Non-pigmented ciliary epithelial cell (primary cell): Measurements from ENCODE around the gene C16orf78.

Experiments
- DNase-seq: peaks from one replicate; pipeline ENCODE4 v3.0.0-alpha.2; 2010; ENCODE audit warnings: low read depth

The C16orf78 gene

DNA sequence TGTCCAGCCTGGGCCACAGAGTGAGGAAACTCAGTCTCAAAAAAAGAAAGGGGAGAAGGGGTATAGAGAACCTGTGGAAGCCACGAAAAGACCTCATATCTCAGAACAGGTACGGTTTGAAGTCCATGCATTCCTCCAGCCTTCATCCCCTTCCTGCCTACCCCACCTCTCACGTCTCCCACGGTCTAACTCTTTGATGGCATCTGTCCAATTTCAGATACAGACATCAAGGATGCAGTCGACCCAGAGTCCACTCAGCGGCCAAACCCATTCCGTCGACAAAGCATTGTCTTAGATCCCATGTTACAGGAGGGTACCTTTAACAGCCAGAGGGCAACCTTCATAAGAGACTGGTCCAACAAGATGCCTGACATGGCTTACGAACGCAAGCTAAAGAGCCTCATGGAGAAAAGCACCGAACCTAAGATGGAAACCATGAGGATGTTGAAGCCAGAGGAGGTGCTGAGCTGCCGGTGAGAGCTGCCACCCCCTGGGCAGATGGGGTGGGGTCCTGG lies 22.7 kb downstream of the C16orf78 start:
- DNase-seq, result no peak

DNA sequence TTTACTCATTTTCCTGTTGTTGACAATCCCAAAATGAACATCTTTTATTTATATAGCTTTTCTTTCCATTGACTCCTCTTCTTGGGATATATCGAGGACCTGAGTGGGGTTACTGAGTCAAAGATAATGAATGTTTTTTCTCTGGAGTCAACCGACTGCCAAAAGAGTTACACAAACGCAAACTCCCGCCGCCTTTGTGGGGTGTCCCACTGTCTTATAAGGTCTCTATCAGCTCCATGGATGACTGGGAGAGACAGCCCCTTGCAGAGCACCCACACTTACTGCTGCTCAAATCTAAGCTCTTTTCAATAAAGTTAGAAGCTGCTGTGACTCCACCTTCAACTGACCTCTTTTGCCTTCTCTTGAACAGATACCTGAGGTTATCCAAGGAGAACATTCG lies 25.2 kb downstream of the C16orf78 start:
- no peak for DNase-seq

DNA sequence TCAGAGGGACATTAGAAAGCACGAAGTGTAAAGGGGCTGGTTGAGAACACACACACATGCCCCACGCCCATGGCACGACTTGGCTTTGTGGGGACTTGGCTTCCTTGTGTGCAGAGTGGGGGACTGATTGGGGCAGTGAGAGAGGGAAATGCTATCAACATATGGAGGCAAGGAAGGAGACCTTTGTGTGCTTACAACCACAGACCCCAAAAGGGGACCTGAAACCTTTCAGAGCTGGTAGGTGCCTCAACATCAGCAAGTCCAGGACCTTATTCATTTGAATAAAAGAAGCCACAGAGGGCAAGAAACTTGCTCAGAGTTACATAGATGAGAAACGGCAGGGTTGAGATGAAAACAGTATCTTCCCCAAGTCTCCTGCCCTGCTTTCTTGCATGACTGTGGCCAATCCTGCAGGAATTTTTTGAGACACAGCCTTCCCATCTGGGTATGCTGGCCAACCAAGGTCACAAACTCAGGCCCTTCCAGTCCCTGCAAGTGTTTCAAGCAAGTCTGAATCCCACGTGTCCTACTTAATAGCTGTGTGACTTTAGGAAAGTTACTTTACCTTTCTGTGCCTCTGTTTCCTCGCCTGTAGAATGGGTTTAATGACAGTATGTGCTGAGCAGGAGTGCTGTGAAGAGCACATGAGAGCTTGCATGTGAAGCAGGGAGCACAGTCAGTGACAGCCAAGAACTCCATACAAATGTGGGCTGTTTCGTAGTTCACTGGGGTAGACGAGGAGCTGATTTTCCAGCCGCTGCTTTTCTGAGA lies 26.2 kb downstream of the C16orf78 start:
- DNase-seq, result no peak

DNA sequence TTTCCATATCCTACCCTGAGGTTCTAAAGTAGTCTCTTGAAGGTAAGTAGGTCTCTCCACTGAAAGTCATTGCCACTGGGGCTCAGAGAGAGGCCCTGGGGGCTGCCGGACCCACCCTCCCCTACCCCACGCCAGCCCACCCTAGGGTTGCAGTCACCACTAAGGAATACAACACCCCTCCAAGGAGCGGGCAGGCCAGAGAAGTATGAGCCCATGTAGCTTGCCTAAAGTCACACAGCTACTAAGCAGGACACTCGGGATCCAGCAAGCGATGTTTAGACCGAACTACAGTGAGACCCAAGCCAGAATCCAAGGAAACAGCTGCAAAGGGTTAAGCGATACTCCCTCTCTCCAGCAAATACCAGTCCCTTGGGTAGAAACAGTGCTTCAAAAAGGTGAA lies 27.0 kb downstream of the C16orf78 start:
- DNase-seq, result no peak

DNA sequence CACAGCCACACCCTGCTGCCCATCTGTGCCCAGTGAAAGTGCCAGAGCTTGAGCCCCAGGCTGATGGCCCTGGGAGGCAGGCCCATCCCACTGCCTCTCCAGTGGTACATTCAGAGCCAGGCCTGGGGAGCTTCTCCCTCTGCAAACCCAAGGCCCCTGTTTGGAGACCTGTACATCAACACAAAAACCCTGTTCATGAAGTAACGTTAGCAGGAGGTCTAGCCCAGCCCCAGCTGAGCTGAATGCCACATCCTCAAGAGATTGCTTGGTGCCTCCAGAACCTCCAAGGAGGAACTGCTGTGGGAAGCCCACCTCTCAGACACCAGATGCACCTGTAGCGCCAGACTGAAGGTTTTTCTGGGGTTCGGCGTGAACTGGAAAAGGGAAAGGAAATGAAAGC lies 31.5 kb downstream of the C16orf78 start:
- no peak for DNase-seq

DNA sequence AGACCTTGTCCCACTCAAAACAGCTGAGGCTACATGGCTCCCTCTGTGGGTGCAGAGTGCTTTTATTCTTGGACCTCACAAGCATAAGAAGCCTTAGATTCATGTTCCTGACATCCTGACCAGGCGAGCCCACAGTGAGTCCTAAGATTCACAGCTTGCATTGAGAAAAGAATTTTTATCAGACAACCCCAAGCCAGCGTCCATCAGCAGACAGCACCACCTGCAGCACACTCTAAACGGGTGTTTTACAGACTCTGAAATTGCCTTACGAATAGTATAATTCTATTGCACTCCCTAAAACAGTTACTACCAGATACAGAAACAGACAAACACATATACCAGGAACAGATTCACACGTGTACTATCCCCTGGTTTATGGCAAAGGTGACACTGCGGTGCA lies 31.9 kb downstream of the C16orf78 start:
- DNase-seq, result no peak

DNA sequence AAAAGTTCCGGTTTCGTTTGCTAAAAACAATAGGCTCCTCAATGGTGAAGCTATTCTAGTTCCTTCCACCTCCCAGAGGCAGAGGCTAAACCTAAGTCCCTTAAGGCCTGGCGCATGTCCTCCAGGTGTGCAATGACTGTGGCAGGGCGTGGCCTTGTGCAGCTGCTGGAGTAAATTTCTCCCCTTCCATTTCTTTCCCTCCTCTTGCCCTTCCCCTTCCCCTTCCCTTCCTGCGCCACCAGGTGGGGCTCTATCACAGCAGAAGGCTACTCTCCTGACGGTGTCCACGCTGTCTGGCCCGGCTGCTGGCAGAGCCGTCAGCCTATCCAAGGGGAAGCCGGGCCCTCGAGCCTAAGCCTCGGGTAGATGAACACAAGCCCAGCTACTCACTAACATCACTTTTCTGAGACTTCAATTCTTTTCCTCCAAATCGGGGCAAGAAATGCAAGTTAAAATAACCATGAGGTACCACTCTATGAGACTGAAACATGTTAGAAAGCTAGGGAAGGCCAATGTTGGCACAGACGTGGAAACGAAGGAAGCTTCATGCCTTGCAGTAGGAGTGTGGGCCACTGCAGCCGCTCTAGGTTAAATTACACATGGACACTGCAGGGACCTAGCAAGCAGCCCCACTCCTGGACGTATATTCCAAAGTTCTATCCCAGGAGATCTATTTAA lies 34.4 kb downstream of the C16orf78 start:
- peak; percentile 20 for DNase-seq

DNA sequence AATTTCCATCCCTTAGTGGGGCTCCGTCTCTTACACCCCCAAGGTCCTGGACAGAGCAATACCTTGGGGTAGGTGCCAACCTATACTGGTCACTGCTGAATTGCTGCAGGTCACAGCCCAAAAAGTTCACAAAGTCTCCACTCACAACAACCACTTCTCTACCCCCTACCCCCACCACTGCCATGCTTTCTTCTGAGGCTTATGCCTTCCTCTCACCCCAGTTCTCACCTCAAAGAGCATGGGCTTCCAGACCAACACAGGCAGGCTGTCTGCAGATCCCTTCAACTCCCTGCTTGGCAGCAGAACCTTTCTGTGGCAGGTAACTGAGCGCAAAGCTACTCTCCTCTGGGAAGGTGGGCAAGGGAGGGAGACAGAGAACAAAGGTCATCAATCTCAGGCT lies 35.5 kb downstream of the C16orf78 start:
- no peak for DNase-seq

DNA sequence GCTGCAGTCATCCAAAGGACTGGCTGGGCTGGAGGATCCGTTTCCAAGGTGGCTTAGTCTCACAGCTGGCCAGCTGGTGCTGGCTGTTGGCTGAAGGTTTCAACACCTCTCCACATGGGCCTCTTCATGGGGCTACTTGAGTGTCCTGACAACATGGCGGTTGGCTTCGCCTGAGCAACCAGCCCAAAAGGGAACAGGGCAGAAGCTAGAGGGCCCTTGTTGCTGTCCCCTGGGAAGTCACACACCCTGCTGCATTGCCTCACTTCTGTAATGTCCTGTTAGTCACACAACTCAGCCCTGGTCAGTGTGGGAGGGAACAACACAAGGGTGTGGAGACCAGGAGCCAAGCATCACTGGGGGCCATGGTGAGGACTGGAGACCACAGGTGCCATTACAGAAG lies 36.6 kb downstream of the C16orf78 start:
- no peak for DNase-seq

DNA sequence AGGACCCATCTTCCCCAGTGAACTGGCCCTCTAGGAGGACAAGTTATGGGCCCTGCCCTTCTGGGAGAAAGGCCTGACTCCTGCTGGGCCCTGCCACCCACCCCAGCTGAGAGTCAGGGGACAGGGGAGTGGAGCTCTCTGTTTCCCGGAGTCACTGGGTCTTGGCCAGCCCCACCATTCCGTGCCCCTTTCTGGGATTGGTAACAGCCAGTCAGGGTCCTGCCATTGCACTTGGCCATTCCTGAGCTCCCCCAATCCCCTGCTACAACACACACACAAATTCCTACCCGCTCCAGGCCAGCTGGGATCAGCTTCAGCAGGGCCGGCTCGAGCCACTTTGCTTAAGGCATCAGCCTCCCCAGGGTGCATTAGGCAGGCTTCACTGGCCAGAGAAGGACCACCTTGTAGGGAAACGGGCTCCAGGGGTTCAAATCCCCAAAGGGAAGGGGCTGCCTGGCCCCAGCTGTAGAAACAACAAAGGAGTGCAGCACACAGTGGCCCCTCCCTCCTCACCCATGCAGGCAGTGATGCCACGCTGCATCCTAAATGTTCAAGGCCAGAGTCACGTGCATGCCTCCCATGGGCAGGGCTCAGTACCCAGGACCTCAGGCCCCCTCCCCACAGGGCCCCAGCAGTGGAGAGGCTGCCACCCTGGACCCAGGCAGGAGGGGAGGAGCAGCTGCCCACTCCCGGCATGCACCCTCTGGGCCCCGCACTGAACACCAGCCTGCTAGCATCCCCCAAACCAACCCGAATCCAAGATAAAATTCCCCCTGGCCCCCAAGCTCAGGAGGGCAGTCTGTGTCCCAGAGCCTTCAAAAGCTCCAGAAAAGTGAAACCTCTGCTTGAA lies 37.7 kb downstream of the C16orf78 start:
- DNase-seq, result no peak

DNA sequence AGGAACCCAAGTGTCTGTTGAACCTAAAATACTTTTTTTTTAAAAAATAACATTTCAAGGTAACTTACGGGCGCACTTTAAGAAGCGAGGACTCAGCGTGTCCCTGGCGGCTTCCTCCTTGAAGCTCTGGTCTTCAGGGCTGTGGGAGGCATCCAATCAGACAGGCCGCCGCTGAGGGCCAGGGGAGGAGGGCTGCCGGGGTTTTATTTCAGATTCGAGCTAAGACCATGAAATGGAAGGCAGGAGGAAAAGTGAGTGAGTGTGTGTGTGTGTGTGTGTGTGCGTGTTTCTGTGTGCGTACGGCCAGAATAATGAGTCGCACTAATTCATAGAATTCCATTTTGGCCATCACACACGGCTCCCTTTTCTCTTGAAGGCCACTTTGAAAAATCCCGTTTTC lies 41.1 kb downstream of the C16orf78 start:
- DNase-seq, result no peak

DNA sequence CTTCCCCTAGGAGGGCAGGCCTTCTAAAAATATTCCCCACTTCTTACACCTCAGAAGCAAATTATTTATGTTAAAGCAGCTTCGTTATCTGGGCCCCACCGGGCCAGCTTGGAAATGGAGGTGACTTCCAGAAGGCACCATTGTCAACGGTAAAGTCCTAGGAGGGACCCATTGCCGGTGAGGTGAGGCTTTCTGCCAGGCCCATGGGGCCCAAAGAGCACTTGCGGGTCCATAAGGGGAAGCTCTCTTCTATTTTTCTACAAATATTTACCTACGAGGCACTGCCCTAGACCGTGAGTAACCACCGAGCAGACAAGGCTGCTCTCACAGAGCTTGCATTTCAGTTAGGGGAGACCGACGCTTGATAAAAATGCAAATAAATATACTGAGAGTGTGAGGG lies 41.5 kb downstream of the C16orf78 start:
- no peak for DNase-seq

DNA sequence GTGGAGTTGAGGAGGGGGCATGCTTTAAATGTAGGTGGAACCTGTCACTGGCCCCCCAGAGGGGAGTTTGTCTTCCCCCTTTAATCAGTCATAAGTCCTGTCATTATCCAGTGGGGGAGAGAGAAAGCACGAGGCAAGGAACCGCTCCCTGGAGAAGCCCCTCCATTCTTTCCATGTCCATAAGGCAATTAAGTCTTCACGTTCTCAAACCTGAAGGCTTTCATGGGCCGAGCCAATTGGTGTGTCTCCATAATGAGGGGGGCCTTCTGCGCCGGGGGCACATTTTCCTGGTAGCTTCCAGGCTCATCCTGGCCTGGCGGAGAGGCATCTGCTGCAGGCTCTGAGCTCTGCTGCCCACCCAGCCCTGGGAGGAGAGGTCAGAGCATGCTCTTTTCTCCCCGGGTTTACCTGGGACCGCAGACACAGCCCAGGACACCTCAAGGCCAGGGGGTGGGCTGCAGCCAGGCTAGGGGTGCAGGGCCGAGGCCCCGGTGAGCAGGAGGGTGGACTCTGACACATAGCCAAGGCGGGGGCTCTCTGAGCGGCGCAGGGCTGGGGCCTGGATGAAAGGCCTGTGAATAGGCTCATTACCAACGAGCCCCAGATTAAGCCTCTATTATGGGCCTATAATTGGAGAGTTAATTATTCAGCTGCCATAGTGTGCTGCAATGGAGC lies 42.5 kb downstream of the C16orf78 start:
- no peak for DNase-seq

DNA sequence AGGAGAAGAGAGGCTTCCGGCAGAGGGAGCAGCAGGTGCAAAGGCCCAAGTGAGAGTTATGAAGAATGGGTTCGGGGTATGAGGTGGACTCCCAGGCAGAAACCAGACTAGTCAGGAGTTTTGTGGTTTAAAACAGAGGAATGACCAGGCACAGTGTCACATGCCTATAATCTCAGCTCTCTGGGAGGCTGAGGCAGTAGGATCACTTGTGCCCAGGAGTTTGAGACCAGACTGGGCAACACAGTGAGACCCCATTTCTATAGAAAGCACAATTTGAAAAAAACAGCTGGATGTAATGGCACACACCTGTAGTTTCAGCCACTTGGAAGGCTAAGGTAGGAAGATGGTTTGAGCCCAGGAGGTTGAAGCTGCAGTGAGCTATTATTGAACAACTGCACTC lies 43.8 kb downstream of the C16orf78 start:
- DNase-seq, result no peak

DNA sequence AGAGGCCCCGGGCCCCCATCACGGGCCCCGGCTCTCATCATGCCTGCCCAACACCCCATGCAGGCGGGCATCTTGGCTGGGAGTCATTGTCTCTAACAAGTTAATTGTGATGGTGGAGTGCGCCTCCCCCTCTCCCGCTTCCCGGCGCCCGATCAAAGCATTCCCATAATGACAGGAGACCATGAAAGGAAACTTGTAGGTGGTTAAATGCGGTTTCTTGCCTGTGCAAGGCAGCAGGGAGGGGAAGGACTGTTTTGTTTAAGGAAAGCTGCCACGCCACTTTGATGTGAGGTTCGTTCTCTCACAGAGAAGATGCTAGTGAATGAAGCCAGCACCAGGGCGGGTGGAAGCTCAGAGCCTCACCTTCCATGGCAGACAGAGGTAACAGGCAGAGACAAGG lies 45.4 kb downstream of the C16orf78 start:
- DNase-seq, result no peak

DNA sequence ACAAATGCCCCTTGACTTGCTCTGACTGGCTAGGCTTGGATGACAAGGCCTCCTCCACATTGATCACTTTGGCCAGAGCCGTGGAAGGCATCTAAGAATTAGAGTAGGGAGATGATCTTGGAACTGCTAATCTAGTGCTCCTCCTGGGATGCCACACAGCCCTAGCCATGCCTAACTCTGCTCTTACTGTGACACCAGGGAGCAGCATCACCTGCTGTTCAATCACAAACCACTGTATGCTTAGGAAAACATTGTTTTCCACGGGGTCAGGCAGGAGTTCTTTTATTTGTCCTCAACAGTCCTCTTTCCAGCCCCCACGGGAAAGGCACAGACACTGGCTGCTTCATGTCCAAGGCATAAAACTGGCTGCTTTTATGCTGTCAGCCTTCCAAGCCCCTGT lies 46.3 kb downstream of the C16orf78 start:
- no peak for DNase-seq

DNA sequence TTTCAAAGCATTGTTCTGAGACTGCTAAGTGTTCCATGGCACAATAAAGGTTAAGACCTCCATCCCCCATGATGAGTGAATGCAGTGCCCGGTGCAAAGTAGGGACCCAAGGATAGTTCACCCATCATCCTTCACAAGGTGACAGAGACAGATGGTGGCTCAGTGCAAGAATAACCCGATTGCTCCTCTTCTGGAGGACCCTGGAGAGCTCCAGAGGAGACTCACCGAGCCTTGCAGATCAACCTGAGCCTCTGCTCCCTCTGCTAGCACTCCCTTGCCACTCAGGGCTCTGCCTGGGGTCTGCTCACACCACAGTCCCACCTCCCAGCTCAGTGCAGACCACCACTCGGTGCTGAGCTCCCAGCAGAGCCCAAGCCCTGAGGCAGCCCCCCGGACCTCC lies 49.3 kb downstream of the C16orf78 start:
- no peak for DNase-seq

DNA sequence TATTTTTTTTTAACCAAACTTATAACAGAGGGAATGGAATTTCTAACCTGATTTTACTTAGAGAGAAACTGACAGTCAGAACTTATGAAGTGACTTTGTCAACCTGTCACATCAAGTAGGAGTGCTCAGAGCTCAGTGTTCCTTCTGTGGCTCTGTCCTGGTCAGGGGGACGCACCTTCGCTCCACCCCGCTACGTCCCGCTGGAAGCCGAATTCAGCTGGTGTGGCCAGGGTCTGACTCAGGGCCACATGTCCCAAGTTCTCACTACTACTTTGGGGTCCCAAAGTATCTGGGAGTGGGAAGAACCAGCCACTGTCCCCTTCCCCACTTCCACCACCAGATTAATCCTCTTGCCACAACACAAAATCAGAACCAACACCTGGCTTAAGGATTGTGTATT lies 51.4 kb downstream of the C16orf78 start:
- no peak for DNase-seq

DNA sequence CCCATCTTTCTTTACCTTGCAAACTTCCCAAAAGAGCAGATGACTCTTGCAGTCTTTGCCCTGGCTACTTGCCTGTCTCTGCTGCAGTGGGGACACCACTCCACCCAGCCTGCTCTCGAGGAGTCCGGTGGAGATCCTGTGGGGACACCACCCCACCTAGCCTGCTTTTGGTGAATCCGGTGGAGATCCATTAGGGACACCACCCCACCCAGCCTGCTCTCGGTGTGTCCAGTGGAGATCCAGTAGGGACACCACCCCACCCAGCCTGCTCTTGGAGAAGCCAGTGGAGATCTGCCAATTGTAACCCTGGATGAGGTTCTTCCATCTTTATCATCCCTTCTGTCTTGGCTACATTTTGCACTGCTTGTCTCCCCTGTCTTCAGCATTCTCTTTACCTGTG lies 54.2 kb downstream of the C16orf78 start:
- no peak for DNase-seq

DNA sequence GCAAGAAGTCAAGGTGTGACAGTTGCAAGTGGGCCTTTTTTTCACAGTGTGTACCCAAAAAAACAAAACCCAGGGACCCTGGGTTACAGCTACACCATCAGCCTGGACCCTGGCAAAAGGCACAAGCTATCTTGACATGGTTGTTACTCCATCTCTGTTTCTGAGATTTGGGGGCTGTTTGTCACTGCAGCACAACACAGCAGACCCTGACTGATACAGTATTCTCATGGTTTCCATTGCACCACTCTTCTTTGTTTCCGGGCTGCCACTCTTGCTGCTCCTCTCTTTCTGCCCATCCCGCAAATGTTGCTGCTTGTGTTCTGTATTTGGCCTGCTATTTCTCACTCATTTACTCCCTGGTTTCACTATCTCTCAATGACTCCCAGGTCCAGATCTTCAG lies 55.2 kb downstream of the C16orf78 start:
- DNase-seq, result no peak

DNA sequence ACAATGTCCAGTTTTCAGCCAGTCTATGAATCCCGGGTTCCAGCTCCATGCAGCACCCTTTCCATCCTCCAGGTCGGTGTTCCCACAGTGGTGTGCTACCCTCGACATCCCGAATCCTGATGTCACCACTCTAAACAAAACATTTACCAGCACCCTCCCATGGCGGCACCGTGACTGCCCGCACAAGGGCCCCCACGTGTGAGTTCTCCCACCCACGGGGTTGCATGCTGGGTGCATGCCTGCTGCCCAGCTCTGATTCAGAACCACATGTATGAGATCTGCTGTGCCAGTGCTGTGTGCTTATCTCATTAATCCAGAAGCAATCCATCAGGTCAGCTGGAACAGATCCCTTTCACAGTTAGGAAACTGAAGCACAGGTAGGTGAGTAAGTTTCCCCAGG lies 57.4 kb downstream of the C16orf78 start:
- no peak for DNase-seq

DNA sequence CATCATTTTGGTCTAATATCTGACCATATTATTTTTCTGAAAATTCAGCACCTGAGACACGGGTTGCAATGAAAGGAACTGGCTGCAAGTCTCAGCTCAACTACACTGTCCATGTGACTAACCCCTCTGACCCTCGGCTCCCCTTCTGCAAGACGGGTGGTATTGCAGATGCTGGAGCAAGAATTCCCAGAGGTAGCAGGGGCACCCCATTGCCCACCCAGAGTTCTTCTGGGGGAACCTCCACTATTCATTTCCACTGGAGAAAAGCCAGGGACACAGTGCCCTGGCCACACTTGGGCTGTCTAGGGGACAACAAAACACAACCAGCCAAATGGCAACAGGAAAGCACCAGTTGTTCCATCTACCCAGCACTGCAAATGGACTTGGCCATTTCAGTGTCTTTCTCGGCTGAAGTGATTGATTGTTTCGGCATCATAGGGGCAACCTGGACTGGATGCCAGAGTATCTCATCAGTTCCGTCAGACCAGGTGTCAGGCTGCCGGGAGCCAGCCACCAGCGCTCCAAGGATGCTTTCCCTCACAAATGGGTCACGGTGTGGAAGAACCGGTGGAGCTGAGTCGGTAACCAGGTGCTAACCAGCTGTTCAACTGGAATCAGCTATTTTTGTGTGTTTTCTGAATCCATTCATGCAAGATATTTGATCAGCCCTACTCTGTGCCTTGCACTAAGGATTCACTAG lies 58.1 kb downstream of the C16orf78 start:
- DNase-seq, result no peak
